Measurements from ENCODE around the gene TANK.
A peak's percentile ranks its signal among the peaks of the same experiment; 100 is the strongest.

The TANK gene

GRCh38 chr2:161134547-161135518 lies 25.4 kb upstream of the TANK start:
- DNase-seq, result no peak

- no peak for DNase-seq
These were observed 24.2 kb upstream of the TANK start for GRCh38 chr2:161135951-161136593.

DNA sequence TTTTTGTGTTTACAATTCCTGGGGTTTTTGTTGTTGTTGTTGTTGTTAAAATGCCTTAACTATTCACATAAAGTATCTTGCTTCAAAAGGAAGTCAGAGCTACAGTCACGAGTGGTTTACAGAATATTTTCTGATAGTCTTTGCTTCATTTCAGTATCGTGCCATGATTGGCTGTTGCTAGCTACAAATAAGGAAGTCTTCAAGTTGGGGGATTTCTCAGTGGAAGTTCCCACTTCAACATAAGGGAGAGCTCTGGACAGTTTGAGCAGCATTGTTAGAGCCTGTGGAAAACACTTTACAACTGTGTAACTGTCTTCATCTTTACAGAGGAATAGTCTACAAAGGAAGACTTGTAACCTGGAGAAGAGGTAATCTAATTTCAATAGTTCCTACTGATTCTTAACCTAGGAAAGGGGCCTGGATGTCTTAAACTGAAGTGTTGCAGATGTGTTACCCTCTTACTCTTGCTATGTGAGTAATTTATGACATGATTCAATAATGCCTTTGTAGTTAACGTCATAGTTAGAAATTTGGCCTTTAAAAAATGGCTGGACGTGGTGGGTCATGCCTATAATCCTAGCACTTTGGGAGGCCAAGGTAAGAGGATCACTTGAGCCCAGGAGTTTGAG lies 23.4 kb upstream of the TANK start:
- peak; percentile 86 for DNase-seq

GRCh38 chr2:161138429-161138828 lies 21.8 kb upstream of the TANK start:
- no peak for DNase-seq

DNA sequence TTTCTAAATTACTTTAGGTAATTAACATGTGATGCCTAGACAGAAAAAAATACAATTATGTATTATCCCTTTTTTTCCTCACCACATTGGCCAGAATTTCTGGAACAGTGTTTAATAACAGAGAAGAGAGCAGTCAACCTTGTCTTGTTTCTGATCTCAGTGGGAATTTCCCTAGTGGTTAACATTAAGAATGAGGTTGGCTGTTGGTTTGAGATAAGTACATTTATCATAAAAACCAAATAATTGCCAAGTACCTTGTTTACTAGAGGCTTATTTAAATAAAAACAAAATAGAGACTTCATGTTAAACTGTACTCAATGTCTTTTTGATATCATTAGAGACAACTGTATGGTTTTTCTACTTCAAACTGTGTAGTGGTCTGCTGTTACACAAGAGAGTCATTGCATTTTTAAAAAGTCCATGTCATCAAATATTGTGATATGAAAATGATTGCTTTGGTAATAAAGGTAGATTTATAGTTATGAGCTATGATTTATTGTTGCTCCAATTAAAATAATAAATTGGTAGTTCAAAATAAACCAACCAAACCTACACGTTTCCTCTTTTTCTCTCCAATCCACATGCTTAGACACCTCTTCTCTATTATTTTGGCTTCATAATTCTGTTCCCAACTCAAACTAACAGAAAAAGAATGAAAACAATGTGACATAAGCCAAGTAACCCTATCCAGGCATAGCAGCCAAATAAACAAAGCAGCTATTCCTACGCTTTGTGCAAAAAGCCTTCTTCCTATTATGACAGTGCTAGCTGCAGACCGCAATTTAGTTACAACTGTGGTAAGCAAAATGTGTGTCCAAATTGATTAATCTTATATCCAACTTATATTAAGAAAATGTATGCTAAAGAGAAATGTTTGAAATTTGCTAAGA lies 20.9 kb upstream of the TANK start:
- no peak for DNase-seq

DNA sequence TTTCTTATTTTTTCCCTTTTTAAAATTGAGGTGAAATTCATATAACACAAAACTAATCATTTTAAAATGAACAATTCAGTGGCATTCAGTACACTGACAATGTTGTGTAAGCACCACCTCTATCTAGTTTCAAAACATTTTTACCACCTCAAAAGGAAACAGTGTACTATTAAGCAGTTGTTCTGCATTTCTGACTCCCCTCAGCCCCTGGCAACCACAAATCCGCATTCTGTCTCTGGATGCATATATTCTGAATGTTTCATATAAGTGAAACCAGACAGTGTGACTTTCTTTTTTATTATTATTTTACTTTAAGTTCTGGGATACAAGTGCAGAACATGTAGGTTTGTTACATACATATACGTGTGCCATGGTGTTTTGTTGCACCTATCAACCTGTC lies 19.2 kb upstream of the TANK start:
- peak; percentile 41 for DNase-seq

GRCh38 chr2:161146209-161146775 lies 13.9 kb upstream of the TANK start:
- DNase-seq, result no peak

DNA sequence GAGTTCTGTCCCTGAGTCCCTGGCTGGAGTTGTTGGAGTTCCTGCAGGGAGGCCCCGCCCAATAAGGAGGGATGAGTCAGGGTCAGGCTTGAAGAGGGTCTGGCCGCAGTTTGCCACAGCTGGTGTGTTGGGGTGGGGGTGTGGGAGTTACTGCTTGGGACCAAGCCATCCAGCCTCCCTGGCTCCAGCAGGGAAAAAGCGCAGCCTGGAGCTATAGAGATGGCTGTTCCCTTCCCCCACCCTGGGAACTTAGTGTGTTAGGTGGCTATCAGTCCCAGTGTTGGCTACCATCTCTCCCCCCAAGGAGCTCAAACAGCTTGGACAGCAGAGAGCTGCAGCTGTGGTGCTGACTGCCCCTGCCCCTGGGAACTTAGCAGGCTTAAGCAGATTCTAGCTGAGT lies 13.2 kb upstream of the TANK start:
- no peak for DNase-seq

- no peak for DNase-seq
These were observed 12.4 kb upstream of the TANK start for GRCh38 chr2:161147856-161148255.

GRCh38 chr2:161150704-161151103 lies 9.5 kb upstream of the TANK start:
- DNase-seq, result no peak

GRCh38 chr2:161152302-161152701 lies 7.9 kb upstream of the TANK start:
- DNase-seq, result no peak

GRCh38 chr2:161158882-161159281 lies 1.3 kb upstream of the TANK start:
- no peak for DNase-seq

DNA sequence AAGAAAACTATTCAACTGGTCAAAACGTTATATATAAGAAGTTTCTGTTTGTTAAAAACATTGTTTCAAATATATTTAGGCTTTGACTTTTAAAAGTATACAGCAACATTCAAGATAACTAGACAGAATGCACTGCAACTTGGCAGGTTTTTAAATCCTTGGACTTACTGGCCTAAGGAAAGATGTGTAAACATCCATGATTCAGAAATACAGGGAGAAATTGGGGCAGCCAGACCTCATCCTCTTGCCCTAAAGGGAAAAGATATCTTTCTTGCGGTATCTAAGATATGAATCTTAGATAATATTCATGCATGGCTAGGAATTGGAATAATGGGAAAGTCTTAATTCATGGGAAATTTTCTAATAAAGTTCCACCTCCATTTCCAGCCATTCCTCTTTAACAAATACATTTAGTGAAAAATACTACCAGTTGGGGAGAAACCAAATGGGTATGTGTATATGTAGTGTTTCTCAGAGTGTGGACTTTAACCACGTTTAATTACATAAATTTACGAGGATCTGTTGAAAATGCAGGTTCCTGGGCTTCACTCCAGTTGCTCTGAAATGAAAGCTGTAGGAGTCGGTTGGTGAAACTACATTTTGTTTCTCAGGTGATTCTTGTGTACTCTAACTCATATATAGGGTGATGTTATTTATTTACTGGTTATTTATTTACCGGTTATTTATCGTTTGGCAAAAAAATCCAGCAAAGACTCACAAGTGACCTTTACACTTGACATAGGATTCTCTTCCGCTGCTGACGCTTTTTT lies 587 bp upstream of the TANK start:
- DNase-seq, result no peak

DNA sequence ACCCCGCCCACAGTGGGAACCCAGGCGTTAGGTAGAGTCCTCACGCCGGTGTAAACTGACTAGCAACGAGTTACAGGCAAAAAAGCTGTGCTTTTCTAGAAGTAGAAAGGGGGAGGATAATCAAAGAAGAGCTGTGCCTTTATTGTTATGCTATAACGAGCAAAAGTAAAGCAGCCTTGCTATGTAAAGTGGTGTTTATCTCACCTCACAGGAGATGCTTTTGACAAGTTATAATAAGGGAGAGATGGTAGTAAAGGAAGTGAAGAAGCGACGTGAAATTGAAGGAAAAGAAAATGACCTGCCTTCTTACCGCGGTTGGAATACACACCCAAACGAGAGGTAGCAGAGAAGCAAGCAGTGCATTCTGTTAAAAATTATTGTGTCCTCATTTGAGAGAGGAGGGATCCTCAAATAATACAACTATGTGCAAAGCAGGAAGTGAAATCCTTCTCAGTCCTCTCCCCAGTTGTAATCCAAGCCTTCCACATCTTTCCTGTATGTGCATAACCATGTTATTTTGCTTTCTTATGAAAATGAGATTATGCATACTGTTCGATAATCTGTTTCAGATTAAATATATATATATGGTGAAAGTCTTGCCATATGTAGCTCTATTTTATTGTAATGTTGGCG lies 962 bp downstream of the TANK start:
- DNase-seq, result peak; percentile 34

DNA sequence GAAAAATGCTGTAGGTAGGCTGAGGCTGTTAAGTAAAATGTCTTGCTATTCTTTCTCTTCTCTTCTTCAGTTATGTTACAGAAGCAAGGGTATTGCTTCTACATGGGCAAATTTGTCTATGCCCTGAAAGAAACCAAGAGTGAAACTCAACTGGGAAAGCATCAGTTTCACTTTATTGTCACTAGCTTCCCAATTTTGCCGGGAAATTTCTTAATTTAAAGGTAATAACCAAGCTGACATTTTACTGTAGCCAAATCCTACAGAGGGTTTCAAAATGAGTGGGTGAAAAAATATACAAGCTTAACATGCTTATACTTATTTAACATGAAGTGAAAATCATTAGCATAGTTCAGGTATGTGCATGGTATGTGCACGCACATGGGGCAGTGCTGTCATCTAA lies 3.2 kb downstream of the TANK start:
- peak; percentile 7 for DNase-seq

GRCh38 chr2:161164161-161164560 lies 3.9 kb downstream of the TANK start:
- DNase-seq, result no peak

DNA sequence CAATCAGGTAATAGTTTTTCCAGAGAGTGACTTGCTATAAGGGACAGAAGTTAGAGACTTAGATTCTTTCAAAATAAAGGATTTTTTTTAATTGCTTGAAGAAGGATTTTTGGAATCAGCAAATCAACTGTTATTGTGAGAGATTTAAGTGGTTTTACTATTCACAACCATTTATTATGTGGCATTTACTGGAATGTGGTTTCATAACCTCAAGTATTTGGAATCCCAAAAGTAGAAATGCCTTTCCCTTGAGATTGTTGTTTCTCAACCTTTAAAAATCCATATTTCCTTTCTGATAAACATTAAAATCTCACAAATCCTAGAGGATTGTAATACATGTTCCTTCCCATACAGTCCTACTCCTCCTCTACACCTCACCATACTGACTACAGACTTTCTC lies 5.0 kb downstream of the TANK start:
- no peak for DNase-seq

DNA sequence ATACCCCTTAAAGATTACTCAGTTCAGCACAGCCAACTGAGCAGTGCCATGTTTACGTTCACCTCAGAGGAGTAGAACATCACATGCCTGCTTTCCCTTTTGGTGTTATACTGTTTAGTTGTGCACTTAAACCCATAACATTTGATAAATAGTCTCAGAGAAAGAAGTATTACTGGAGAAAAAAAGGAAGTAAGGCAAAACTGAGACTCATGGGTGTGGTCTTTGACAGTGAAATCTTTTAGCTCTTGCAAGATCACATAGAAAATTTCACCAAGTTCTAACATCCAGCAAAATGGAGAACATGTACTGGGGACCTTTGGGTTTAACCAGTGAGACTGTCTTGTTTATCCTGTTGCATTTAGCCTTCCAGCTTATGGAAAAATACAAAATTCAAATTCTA lies 5.6 kb downstream of the TANK start:
- DNase-seq, result peak; percentile 92

DNA sequence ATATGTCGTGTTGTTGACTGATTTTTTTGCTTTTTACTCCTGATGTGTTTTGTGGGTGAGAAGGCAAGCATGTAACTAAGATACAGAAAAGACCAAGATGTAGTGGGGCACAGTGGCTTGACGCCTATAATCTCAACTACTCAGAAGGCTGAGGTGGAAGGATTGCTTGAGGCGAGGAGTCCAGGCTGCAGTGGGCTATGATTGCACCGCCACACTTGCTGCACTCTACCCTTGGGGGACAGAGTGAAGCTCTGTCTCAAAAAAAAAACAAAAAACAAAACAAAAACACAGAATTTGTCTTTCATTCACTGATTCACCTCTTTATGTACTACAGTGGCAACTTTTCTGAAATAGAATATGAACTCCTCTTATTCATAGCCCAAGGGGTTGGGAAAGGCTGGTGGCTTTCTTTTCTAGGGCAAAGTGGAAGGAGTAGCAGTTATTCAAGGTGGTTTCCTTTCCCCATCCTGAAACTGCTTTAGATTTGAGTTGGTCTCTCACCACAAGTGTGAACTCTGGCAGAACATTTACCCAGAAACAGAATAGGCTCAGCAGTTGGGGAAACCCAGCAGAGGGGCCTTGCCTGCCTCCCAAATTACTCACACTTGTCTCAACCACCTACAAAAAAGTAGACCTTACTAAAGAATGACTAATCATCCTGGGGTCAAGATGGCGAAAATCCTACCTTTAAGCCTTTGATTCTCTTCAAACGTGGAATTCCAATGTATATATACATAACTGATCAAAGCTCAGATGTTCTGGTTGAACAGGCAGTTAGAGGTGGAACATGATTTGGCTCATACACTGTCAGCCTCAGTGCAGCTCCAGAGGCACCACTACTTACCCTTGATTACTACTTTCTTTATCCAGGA lies 6.5 kb downstream of the TANK start:
- peak; percentile 58 for DNase-seq

- DNase-seq, result no peak
These were observed 9.1 kb downstream of the TANK start for GRCh38 chr2:161169335-161169734.
